Trophoblast cell (in vitro differentiated cells and primary cell): ENCODE measurements around the gene ERBB4.

Experiments used
- DNase-seq, 2 donors: peaks; one replicate each; pipeline ENCODE4 v3.0.0-alpha.2; 2016
- H2AFZ ChIP-seq: 2 replicates; pipeline ENCODE4 v1.6.1; 2013; ENCODE audit warnings: low read length, moderate library complexity, mild to moderate bottlenecking; ENCODE audit not compliant: insufficient read depth, poor library complexity
- H2AK5ac ChIP-seq: 2 replicates; pipeline ENCODE4 v1.6.1; 2013; ENCODE audit warnings: mild to moderate bottlenecking, low read length
- H2BK120ac ChIP-seq: 2 replicates; pipeline ENCODE4 v1.6.1; 2013; ENCODE audit warnings: low read length, mild to moderate bottlenecking, moderate library complexity; ENCODE audit not compliant: insufficient read depth, poor library complexity
- H2BK12ac ChIP-seq: 2 replicates; pipeline ENCODE4 v1.6.1; 2013; ENCODE audit warnings: mild to moderate bottlenecking, low read length, moderate library complexity
- H2BK5ac ChIP-seq: 2 replicates; pipeline ENCODE4 v1.6.1; 2013; ENCODE audit warnings: low read length, low read depth, moderate library complexity, mild to moderate bottlenecking; ENCODE audit not compliant: poor library complexity
- H3K14ac ChIP-seq: 2 replicates; pipeline ENCODE4 v1.6.1; 2013; ENCODE audit warnings: mild to moderate bottlenecking, low read length
- H3K18ac ChIP-seq: 2 replicates; pipeline ENCODE4 v1.6.1; 2013; ENCODE audit warnings: mild to moderate bottlenecking, low read length
- H3K23ac ChIP-seq: 2 replicates; pipeline ENCODE4 v1.6.1; 2013; ENCODE audit warnings: low read length
- H3K27ac ChIP-seq: 2 replicates; pipeline ENCODE4 v1.5.1; 2013; ENCODE audit warnings: low read depth, mild to moderate bottlenecking, inconsistent platforms, low read length, moderate library complexity
- H3K27me3 ChIP-seq: 2 replicates; pipeline ENCODE4 v1.6.1; 2013; ENCODE audit warnings: inconsistent platforms, mild to moderate bottlenecking, low read length, moderate library complexity; ENCODE audit not compliant: insufficient read depth
- H3K36me3 ChIP-seq, 2 experiments: 1 replicate in 1 of 2; 2 replicates in 1 of 2; pipeline ENCODE4 v1.6.1; 2013; ENCODE audit warnings: low read length in 2 of 2, mild to moderate bottlenecking in 2 of 2, moderate library complexity in 1 of 2; ENCODE audit not compliant: insufficient read depth in 2 of 2, control insufficient read depth in 1 of 2
- H3K4ac ChIP-seq: 2 replicates; pipeline ENCODE4 v1.6.1; 2013; ENCODE audit warnings: low read depth, mild to moderate bottlenecking, low read length, moderate library complexity
- H3K4me1 ChIP-seq, 2 experiments: 1 replicate in 1 of 2; 2 replicates in 1 of 2; pipeline ENCODE4 v1.6.1; 2013; ENCODE audit warnings: low read length in 2 of 2, mild to moderate bottlenecking in 2 of 2, moderate library complexity in 1 of 2; ENCODE audit not compliant: insufficient read depth in 2 of 2, control insufficient read depth in 1 of 2
- H3K4me2 ChIP-seq: 2 replicates; pipeline ENCODE4 v1.6.1; 2013; ENCODE audit warnings: inconsistent platforms, mild to moderate bottlenecking, low read length, moderate library complexity
- H3K4me3 ChIP-seq: 2 replicates; pipeline ENCODE4 v1.5.1; 2013; ENCODE audit warnings: mild to moderate bottlenecking, low read depth, low read length, inconsistent platforms
- H3K79me1 ChIP-seq: one replicate; pipeline ENCODE4 v1.6.1; 2013; ENCODE audit warnings: low read length
- H3K79me2 ChIP-seq: 2 replicates; pipeline ENCODE4 v1.6.1; 2013; ENCODE audit warnings: low read length, mild to moderate bottlenecking; ENCODE audit not compliant: control insufficient read depth, insufficient read depth, poor library complexity
- H3K9ac ChIP-seq: 2 replicates; pipeline ENCODE4 v1.6.1; 2013; ENCODE audit warnings: mild to moderate bottlenecking, low read length
- H3K9me3 ChIP-seq: 2 replicates; pipeline ENCODE4 v1.6.1; 2013; ENCODE audit warnings: low read depth, mild to moderate bottlenecking, control low read depth, inconsistent platforms, low read length; ENCODE audit not compliant: insufficient read depth
- H4K12ac ChIP-seq: 2 replicates; pipeline ENCODE4 v1.6.1; 2013; ENCODE audit warnings: low read depth, mild to moderate bottlenecking, low read length, moderate library complexity
- H4K8ac ChIP-seq: 2 replicates; pipeline ENCODE4 v1.6.1; 2013; ENCODE audit warnings: low read depth, mild to moderate bottlenecking, low read length, moderate library complexity
- H4K91ac ChIP-seq: one replicate; pipeline ENCODE4 v1.6.1; 2013; ENCODE audit warnings: low read depth, mild to moderate bottlenecking, low read length, moderate library complexity
- WGBS: extraction: QIAGEN DNeasy Blood & Tissue Kit; methylation state at CpG from one replicate; pipeline ENCODE4 v1.1.7; 2013; ENCODE audit warnings: missing lambda C conversion rate; ENCODE audit not compliant: insufficient read length, insufficient coverage; ENCODE audit errors: extremely low coverage; 5-methylcytosine and 5-hydroxymethylcytosine counted together

The ERBB4 gene

GRCh38 chr2:212406716-212407115 lies 131.9 kb downstream of the ERBB4 start:
- no peaks in the 10 kb centered on the region for H3K27me3 ChIP-seq
- no CpG with 5 or more reads among the region's 1 CpG for WGBS
- H2AK5ac ChIP-seq = no peak overlapping the region
- H4K91ac ChIP-seq = no peak overlapping the region
- H3K79me1 ChIP-seq = no peaks in the 10 kb centered on the region
- H3K9me3 ChIP-seq = no peaks in the 10 kb centered on the region
- H3K4me3 ChIP-seq = no peak overlapping the region
- no peak overlapping the region for H3K14ac ChIP-seq
- no peak for DNase-seq
- H2BK12ac ChIP-seq = no peak overlapping the region
- no peak overlapping the region for H3K4me2 ChIP-seq
- no peak overlapping the region for H4K12ac ChIP-seq
- H3K27ac ChIP-seq = no peak overlapping the region
- H3K79me2 ChIP-seq = no peaks in the 10 kb centered on the region
- H3K4ac ChIP-seq = no peak overlapping the region
- H3K18ac ChIP-seq = no peak overlapping the region
- H2BK5ac ChIP-seq = no peak overlapping the region
- no peaks in the 10 kb centered on the region for H3K4me1 ChIP-seq
- H2AFZ ChIP-seq = no peak overlapping the region
- H4K8ac ChIP-seq = no peak overlapping the region
- H3K23ac ChIP-seq = no peak overlapping the region
- H2BK120ac ChIP-seq = no peak overlapping the region
- H3K36me3 ChIP-seq = no peaks in the 10 kb centered on the region
- H3K9ac ChIP-seq = no peak overlapping the region

- no CpG with 5 or more reads among the region's 4 CpGs for WGBS
- H3K4me1 ChIP-seq = no peaks in the 10 kb centered on the region
- DNase-seq = no peak
Observed at GRCh38 chr2:212402316-212402715, 136.3 kb downstream of the ERBB4 start.

GRCh38 chr2:212398316-212398715 lies 140.3 kb downstream of the ERBB4 start:
- no peak overlapping the region for H3K18ac ChIP-seq
- H3K9ac ChIP-seq = no peak overlapping the region
- H4K91ac ChIP-seq = no peak overlapping the region
- H3K14ac ChIP-seq = no peak overlapping the region
- H3K4me3 ChIP-seq = no peak overlapping the region
- no peaks in the 10 kb centered on the region for H3K4me1 ChIP-seq
- no peak overlapping the region for H2BK120ac ChIP-seq
- no peak overlapping the region for H2AK5ac ChIP-seq
- no peak overlapping the region for H2BK5ac ChIP-seq
- WGBS = no CpG with 5 or more reads among the region's 1 CpG
- H3K79me1 ChIP-seq = no peaks in the 10 kb centered on the region
- DNase-seq = no peak
- H3K9me3 ChIP-seq = no peaks in the 10 kb centered on the region
- no peak overlapping the region for H3K27ac ChIP-seq
- H4K8ac ChIP-seq = no peak overlapping the region
- no peaks in the 10 kb centered on the region for H3K36me3 ChIP-seq
- H2BK12ac ChIP-seq = no peak overlapping the region
- H3K79me2 ChIP-seq = no peaks in the 10 kb centered on the region
- no peak overlapping the region for H3K4ac ChIP-seq
- H2AFZ ChIP-seq = no peak overlapping the region
- no peaks in the 10 kb centered on the region for H3K27me3 ChIP-seq
- H3K4me2 ChIP-seq = no peak overlapping the region
- H4K12ac ChIP-seq = no peak overlapping the region
- no peak overlapping the region for H3K23ac ChIP-seq

More at GRCh38 chr2:212402316-212402715, 136.3 kb downstream of the ERBB4 start:
- Histone ChIP-seq H3K18ac (no peak overlapping the region), H3K79me1 (no peaks in the 10 kb centered on the region), H2AK5ac (no peak overlapping the region), H3K9ac (no peak overlapping the region), H4K91ac (no peak overlapping the region), H2BK12ac (no peak overlapping the region), H3K36me3 (no peaks in the 10 kb centered on the region), H2BK5ac (no peak overlapping the region), H3K4me2 (no peak overlapping the region), H4K12ac (no peak overlapping the region), H3K23ac (no peak overlapping the region), H3K14ac (no peak overlapping the region), H3K9me3 (no peaks in the 10 kb centered on the region), H3K4ac (no peak overlapping the region), H2BK120ac (no peak overlapping the region), H3K4me3 (no peak overlapping the region), H2AFZ (no peak overlapping the region), H3K79me2 (no peaks in the 10 kb centered on the region), H3K27me3 (no peaks in the 10 kb centered on the region), H3K27ac (no peak overlapping the region), H4K8ac (no peak overlapping the region)

GRCh38 chr2:212392544-212392943 lies 146.1 kb downstream of the ERBB4 start:
- Histone ChIP-seq H2BK12ac (no peak overlapping the region), H3K27me3 (no peaks in the 10 kb centered on the region), H3K14ac (no peak overlapping the region), H3K79me1 (no peaks in the 10 kb centered on the region), H3K4ac (no peak overlapping the region), H4K12ac (no peak overlapping the region), H3K4me3 (no peak overlapping the region), H3K9ac (no peak overlapping the region), H3K36me3 (no peaks in the 10 kb centered on the region), H2AFZ (no peak overlapping the region), H4K8ac (no peak overlapping the region), H3K27ac (no peak overlapping the region), H3K79me2 (no peaks in the 10 kb centered on the region), H3K9me3 (no peaks in the 10 kb centered on the region), H4K91ac (no peak overlapping the region), H3K18ac (no peak overlapping the region), H2BK120ac (no peak overlapping the region), H2AK5ac (no peak overlapping the region), H2BK5ac (no peak overlapping the region), H3K4me1 (no peaks in the 10 kb centered on the region), H3K23ac (no peak overlapping the region), H3K4me2 (no peak overlapping the region)
- no CpG with 5 or more reads among the region's 3 CpGs for WGBS
- DNase-seq = no peak
